Stimulated activated CD4-positive, alpha-beta T cell treated with anti-CD3 and anti-CD28 coated beads, Interleukin-2, amount 100 ng/mL, for 24 hours (primary cell): ENCODE results near the gene CRYAB.
A peak's percentile ranks its signal among the peaks of the same experiment; 100 is the strongest.
"Not testable (repeated sequence)": the region's sequence is repeated elsewhere in the genome, so short reads cannot be mapped to it uniquely, and the experiment has no call there.

Experiments used
- DNase-seq, 2 donors: peaks; one replicate each; pipeline ENCODE4 v3.0.0-alpha.2; 2020

Gene CRYAB

DNA sequence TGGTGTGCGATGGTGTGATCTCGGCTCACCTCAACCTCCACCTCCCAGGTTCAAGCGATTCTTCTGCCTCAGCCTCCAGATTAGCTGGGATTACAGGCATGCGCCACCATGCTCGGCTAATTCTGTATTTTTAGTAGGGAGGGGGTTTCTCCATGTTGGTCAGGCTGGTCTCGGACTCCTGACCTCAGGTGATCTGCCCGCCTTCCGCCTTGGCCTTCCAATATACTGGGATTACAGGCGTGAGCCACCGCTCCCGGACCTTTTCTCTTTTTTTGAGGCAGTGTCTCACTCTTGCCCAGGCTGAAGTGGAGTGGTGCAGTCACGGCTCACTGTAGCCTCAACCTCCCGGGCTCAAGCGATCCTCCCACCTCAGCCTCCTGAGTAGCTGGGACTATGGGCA is 21.6 kb upstream of the CRYAB start:
- DNase-seq: not testable (repeated sequence)

DNA sequence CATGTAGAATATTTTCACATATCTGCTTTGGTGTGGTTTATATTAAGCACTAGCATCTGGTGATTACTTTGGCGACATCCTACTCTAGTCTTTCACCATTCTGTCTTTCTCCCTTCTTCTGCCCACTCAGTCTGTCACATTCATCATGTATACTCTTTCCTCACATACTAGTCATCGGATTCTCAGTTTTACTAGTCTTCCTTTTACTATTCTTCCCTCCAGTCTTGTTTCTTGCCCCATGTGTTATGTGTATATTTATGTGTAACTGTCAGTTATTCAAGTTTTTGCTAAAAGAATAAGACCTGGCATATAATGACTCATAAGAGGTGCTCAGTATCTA is 21.0 kb upstream of the CRYAB start:
- DNase-seq: no peak

DNA sequence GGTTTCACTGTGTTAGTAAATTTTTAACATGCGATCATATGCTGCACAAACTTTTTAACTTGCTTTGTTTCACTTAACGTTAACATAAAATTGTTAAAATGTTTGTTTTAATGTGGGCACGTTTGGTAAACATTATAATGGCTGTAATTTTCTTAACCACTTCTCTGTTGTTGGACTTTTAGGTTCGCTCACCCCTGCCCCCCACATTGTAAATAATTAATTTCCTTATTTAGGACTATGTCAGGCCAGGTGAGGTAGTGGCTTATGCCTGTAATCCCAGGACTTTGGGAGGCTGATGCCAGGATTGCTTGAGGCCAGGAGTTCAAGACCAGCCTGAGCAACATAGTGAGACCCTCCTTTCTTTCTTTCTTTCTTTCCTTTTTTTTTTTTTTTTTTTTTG is 18.9 kb upstream of the CRYAB start:
- no peak for DNase-seq

DNA sequence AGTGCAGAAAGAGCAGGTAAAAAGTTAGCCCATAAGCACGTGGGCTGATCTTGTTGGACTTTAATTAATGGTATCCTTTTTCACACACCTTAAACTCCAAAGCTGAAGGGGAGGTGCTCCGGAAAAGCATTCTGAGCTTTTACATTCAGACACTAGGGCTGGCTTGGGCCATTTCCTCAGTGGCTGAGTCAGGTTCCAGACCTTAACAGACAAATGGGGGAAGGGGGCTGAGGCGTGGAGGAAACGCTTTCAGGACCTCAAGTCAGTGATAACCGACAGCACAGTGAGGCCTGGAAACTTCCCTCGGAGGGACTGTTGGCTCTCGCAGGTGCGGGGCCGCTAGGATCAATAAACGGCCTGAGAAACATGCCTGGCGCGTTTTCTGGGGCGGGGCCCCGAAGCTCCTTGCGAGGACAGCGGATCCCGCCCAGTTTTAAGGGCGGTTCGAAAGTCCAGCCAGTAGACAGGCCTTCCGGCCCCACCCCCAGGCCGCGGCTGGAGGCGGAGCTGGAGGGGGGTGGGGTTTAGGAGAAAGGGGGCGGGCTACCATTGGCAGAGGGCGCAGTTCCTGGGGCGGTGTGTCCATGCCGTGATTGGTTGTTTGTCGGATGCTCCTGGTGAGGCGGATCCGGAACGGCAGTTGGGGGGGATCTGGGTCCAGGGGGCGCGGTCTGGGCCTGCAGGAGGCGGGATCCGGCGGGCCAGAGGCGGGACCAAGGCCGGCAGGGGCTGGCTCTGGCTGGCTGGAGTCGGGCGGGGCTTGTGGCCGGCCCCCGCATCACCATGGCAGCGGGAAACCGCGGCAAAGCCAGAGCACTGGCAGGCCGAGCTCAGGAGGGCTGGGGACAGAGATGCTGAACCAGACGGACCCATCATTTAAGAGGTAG is 15.2 kb upstream of the CRYAB start:
- peak; percentile 94 to 95 for DNase-seq

DNA sequence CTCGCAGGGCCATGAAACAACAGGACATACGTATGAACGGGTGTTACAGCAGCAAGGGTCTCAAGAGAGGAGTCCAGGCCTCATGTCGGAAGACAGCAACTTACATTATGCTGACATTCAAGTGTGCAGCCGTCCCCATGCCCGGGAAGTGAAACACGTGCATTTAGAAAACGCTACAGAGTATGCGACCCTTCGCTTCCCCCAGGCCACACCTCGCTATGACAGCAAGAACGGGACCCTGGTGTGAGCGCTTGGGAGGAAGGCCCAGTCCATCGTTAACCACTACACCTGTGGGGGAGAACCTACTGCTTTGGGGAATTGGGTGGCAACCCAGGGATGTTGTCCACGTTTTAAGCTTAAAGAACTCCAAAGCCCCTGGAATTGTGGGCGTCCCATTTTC is 14.4 kb upstream of the CRYAB start:
- DNase-seq: no peak

DNA sequence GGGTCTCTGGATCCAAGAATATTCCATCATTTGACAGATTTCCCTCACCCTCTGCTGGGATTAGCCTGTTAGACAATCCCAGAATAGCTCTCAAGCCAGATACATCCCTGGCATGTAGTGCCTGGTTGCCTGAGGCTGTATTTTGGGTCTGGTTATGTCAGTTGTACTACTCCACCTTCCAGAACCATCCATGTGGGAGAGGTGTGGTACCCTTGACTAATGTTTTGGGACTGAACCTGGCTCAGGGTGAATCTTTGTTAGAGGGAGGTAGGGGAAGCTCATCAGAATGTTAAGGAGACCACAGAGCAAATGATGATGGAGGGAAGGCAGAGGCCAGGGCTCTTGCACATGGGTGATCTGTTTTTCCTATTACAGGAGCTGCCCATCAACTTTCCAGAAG is 12.4 kb upstream of the CRYAB start:
- DNase-seq: no peak

DNA sequence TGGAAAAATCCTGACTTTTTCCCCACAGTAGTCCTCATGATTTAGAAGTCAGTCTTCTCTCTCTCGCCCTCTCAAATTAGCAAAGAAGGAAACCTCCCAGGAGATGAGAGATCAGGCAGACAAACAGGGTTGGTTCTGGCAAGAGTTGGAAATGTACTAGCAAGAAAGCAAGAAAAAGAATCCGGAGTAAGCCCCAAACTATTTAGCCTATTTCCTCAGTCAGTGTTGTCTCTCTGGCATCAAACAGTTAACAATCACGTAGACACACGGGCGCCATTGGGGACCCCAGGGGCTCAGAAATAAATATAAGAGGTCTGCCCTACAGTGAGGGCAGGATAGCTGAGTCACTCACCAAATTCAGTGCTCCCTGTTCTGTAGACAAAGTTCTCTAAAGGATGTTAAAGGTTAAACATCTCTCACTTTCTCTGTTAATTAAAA is 11.8 kb upstream of the CRYAB start:
- no peak for DNase-seq

DNA sequence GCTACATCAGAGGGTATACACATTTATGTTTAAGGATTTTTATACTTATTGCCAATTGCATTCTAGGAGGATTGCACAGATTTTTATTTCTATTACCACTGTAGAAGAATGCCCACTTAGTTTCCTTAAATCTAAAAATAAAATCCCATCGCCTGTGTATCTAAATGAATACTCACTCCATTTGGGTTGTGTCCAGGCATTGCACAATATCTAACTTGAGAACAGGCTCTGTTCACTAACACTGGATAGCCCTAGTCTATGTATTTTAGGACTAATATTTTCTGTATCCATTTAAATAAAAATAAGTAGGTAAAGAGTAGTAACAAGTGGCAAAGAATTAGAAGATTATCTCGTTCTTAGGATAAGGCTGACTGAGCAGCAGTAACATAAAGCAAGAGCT is 11.2 kb upstream of the CRYAB start:
- DNase-seq: no peak

DNA sequence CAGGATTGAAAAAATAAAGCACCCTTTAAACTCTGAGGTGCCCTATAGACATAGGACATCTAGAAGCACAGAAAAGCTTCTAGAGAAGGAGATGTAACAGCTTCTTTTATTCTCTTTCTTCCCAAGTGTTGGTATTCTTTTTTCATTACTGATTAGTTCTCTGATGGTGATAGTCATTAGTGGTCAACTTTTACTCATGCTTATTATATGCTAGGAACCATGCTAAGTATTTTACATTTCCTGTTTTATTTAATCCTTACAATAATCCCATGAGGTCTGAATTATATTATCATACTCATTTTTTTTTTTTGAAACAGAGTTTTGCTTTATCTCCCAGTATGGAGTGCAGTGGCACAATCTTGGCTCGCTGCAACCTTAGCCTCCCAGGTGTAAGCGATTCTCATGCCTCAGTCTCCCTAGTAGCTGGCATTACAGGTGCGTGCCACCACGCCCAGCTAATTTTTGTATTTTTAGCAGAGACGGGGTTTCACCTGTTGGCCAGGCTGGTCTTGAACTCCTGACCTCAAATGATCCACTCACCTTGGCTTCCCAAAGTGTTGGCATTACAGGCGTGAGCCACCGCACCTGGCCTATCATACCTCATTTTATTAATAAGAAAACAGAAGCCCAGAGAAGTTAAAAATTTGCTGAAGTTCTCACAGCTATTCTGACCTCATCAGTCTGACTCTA is 10.1 kb upstream of the CRYAB start:
- no peak for DNase-seq

DNA sequence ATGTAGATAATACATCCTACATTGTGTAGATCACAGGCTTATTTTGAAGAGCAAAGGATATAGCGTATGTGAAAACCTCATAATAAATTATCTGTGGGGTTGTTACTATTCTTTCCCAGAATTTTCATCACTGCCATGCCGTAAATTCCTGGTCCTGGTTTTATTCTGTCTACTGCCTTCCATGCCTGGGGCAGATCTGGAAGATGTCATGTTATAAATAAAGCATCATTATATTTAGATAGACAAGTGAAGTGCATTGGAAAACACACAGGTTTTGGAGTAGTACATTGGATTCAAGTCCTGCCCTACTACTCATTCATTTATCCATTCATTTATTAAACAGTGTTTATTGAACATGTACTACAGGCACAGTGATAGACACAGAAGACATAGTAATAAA is 9.3 kb upstream of the CRYAB start:
- DNase-seq: no peak

DNA sequence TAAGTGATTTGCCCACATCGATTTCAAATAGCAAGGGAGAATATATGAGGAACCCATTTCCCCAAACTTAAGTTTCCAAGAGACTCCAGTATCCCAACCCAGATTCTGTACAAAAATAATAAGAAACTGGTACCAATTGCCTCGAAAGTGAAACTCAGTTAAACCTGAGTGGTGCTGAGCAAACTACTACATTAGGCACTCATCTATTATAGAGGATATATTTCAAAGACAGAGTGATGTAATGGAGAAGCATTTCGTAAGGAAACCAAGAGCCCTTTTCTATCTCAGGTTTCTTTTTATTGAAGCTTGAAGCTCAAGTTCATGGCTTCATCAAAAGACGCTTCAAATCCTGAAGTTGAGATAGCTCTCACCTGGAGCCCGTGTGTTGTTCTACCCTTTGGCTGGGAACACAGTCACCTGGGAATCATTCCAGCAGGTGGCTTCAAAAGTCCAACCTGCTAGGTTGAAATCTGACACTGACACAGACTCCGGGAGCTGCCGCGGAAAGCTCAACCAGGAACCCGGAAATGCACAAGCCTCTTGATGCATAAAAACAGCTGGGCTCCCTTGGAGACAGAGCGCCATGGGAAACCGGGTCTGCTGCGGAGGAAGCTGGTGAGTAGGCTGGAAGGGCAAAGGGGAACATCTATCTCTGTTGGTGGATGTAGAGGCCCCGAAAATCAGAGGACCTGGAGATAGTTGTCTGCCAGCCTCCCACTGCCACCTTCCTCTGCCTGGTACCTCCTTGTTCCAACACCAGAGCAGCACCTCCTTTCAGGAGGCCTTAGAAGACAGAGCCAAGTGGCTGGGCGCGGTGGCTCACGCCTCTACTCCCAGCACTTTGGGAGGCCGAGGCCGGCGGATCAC is 7.1 kb upstream of the CRYAB start, which contains the start of gene C11orf52:
Gene C11orf52, plus strand, starts transcription at position 524 of the 867 bp plus-strand sequence. Its CDS starts 60 bp downstream, at position 584.
- DNase-seq: no peak

DNA sequence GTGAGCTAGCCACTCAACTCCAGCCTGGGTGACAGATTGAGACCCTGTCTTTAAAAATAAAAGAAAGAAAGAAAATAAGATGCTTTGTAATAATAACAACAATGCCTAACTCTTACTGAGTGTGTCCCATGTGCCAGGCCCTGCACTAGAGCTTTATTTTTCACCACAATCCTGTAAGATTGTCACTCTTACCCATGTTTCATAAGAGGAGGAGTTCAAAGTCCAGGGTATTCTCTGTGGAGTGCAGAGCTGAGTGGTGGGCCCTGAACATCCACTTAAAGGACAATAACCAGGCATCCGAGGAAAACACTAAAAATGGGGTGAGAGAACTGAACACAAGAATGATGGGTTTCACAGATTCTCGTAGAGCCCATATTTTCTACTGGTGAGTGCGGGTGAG is 6.2 kb upstream of the CRYAB start:
- no peak for DNase-seq

DNA sequence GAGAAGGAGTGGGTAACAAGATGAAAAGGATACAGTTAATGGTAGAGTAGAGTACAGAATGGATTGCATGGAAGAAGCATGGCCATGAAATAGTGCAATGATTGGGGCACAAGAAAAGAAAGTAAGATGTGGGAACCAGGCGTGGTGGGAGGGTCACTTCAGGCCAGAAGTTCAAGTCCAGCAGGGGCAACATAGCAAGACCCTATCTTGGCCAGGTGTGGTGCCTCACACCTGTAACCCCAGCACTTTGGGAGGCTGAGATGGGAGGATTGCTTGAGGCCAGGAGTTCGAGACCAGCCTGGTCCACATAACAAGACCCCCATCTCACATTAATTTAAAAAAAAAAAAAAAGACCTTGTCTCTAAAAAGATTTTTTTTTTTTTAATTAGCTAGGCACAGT is 5.7 kb upstream of the CRYAB start:
- no peak for DNase-seq

DNA sequence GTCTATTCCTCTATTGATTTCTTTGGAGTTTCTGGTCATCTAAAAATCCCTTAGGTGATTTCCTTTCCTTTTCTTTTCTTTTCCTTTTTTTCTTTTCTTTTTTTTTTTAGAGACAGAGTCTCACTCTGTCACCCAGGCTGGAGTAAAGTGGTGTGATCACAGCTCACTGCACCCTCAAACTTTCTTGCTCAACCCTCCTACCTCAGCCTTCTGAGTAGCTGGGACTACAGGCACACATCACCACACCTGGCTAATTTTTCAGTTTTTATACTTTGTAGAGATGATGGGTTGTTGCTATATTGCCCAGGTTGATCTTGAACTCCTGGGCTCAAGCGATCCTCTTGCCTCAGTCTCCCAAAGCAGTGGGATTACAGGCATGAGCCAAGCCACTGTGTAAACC is 5.2 kb upstream of the CRYAB start:
- DNase-seq: no peak

DNA sequence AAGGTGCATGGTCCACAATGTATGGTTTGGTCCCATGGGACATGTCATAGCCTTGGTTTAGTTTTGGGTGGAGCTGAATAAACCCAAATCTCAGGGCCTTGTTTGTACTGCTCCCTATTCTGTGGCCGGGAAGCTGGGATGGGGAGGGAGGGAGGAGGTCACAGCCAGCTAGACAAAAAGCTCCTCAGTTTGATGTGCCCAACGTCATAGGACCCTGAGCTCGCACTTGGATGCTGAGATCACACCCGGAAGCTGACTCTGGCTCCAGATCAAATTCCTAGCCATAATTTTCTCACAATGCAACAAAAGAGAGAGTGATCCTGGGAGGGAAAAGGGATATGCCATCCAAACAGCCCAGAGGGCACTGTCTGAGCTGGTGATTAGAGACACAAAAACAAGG is 2.4 kb upstream of the CRYAB start:
- DNase-seq: no peak

DNA sequence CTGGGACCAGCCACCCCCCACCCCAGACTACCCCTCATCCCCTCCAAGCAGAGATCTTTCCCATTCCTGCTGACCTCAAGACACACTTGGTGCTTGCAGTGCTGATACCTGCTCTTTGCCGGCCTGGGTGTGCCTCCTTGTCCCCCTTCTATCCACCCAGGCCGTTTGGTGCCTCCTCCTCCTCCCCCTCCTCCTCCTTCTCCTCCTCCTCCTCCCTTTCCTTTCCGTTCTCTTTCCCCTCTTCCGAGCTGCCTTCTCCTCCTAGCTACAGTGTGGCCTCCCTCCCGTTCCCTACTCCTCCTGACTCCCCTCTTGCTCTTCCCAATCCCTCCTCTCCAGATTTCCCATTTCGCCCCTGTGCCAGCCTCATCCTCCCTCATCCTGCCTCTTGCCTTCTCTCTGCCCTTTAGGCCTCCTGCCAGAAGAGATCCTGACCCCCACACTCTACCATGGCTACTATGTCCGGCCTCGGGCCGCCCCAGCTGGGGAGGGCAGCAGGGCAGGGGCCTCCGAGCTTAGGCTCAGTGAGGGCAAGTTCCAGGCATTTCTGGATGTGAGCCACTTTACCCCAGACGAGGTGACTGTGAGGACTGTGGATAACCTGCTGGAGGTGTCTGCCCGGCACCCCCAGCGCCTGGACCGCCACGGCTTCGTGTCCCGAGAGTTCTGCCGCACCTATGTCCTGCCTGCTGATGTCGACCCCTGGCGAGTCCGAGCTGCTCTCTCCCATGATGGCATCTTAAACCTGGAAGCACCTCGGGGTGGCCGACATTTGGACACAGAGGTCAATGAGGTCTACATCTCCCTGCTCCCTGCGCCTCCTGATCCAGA is 1.7 kb upstream of the CRYAB start:
- DNase-seq: no peak

DNA sequence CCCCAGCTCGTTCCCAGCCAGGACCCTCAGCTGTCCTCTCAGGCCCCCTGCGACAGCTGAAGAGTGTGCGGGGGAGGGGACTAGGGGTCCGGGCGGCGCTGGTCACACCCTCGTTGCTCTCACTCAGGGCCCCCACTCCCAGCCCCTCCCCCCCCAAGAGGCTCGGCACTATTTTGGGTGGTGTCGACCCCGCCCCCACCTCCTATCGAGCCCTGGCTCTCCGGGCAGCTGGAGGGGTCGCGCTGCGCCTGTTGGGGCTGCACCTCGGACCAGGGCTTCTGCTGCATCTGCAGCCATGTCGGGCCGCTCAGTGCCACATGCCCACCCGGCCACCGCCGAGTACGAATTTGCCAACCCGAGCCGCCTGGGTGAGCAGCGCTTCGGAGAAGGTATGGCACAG is 965 bp upstream of the CRYAB start, which contains the start of gene HSPB2:
Gene HSPB2, plus strand, starts transcription at position 200 of the 400 bp plus-strand sequence. Its CDS starts 96 bp downstream, at position 296.
- no peak for DNase-seq

DNA sequence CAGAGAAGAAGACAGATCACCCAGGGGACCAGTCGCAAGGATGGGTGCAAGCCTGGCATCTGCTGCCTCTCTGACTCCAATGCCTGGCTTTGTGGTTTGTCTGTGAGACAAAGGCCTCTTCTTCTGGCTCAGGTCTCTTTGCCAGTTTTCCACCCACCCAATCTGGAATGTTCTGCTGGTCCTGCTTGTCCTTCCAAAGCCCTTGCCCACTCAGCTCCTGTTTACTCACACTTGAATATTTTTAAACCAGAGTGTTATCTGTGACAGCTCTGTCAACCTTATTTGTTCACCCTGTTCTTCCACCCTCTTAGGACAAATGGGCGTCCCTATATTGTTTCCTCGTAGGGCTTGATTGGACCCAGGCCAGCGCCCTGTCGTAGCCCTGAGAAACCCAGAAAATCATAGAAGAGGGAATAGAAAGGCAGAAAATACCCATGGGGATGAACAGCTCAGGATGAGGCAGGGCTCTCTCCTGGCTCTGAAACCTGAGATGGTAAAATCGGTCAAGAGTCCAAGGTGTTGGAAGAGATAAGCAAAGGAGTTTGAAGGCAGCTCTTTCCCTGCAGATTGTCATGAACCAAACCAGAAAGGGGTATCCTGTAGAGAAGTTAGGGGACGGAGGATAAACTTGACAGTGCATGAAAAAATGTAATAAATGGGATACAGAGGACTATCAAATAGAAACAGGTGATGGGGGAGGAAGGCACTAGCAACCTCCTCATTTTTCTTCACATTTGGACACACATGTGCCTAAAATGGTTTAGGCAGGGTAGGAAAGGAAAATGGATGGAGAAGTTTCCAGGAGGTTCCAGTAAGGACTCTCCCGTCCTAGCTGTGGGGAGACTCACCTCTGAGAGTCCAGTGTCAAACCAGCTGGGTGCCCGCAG is 651 bp downstream of the CRYAB start:
- DNase-seq: no peak

DNA sequence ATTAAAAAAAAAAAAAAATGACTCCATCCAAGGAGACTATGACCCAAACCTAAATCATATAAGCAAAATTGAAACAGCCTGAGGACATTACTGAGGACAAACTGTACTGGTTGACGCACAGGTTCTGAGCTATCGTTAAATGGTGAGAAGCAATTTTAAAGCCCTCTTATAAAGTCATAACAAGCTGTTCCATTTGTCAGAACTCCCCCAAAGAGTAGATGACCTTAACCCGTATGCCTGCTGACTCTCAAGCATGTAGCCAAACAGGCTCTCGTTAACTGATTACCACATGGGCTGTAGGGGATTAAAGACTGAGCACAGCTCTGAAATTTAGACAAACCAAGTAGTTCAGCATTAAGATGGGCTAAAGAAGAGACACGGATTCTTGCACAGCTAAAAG is 2.2 kb downstream of the CRYAB start:
- DNase-seq: no peak

DNA sequence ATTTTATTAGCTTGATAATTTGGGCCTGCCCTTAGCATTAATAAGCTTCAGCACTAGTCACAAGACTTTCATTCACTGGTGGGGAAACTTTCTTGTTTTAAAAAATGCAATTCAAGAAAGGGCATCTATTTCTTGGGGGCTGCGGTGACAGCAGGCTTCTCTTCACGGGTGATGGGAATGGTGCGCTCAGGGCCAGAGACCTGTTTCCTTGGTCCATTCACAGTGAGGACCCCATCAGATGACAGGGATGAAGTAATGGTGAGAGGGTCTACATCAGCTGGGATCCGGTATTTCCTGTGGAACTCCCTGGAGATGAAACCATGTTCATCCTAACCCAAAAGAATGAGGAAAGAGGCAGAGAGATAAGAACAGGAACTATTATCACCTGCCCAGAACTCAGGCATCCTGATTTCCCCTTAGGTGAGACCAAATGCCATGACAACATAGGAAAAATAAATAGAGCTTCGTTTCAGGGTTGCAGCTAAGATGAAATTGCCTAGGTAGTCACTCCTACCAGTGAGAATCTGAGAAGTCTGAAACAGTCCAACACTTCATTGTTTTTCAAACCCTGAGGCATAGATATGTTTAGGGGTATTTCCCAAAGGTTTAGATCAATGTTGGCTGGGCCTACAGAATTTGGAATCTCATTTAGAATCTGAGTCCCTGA is 2.8 kb downstream of the CRYAB start:
- no peak for DNase-seq

DNA sequence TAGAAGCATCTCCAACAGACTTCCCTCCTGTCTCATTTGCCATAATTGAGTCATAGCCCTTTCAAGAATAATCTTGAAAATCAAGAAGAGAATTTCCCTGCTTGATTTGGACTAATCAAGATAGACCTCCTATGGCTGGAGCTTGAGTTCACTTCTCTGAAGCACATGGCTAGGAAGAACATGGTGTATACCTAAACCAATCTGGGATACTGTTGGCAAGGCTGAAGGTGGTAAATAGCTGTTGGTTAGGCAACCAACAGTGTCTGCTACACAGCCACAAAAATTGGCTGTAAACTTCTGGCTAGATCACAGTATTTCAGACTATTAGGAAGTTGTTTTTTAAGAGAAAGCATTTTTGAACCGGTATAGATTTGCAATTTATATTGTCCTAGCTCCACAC is 4.9 kb downstream of the CRYAB start:
- no peak for DNase-seq
